Measurements from ENCODE around the gene APOBEC3C. TPM values are rescaled to one million over a fixed set of nuclear protein-coding genes. Genes with fewer than 3 reads are reported as not detected.
"Not testable (repeated sequence)": the region's sequence is repeated elsewhere in the genome, so short reads cannot be mapped to it uniquely, and the experiment has no call there.

Gene APOBEC3C
- total and polyA plus RNA-seq, 2 experiments from 2014 or later, result 7.0 to 49.2 TPM

- no peak for TF ChIP-seq CTCF (conservative IDR thresholded peaks at IDR 0.05; ENCODE audit: low read depth in 2 of 2)
These were observed 24.6 kb upstream of the APOBEC3C start (continued) for GRCh38 chr22:38989466-38989865.

GRCh38 chr22:38992871-38993371 is 21.1 kb upstream of the APOBEC3C start:
- H3K27me3 ChIP-seq (ENCODE audit: insufficient read depth); H3K36me3 Mint-ChIP-seq (ENCODE audit: low read depth); H4K20me1 ChIP-seq (replicated peaks; ENCODE audit: insufficient read depth); H3K9me2 ChIP-seq (ENCODE audit: insufficient read depth); H3K4me1 ChIP-seq (ENCODE audit: insufficient read depth); H2AFZ ChIP-seq; H3K36me3 ChIP-seq (ENCODE audit: insufficient read depth); H3K27ac ChIP-seq (ENCODE audit: low read depth); H3F3A ChIP-seq (replicated peaks; ENCODE audit: low read depth); H3K79me2 ChIP-seq (replicated peaks; ENCODE audit: insufficient read depth): not testable (repeated sequence)
- peak overlapping the region; percentile 46; the same call in 1 of the 2 replicates for H3K4me3 ChIP-seq
- H3K4me3 Mint-ChIP-seq, result peak overlapping the region; percentile 9; the same call in 1 of the 3 replicates
- peak overlapping the region; percentile 62 for H3K27ac Mint-ChIP-seq
- DNase-seq (ENCODE audit: low spot score), result peak; percentile 82
- H3K4me2 ChIP-seq, result peak overlapping the region; percentile 74
- H3K27me3 Mint-ChIP-seq (ENCODE audit: insufficient read depth, low read depth, poor library complexity), result peaks cover 12% of the 10 kb centered on the region
- TF ChIP-seq POLR2AphosphoS5 (IDR thresholded peaks at IDR 0.05; ENCODE audit: low read depth), result peak; percentile 63
- peaks cover 26% of the 10 kb centered on the region for H3K4me1 Mint-ChIP-seq
- peaks cover 10% of the 10 kb centered on the region; the same call in 2 of the 3 replicates for H3K9me3 Mint-ChIP-seq
- peak; percentile 95 for ATAC-seq

- no peak for DNase-seq (ENCODE audit: low spot score)
- no peaks in the 10 kb centered on the region for H3K36me3 ChIP-seq (ENCODE audit: insufficient read depth)
- ATAC-seq, result no peak
- no peaks in the 10 kb centered on the region for H4K20me1 ChIP-seq (replicated peaks; ENCODE audit: insufficient read depth)
- H3K27ac Mint-ChIP-seq, result no peak overlapping the region
- H3K9me2 ChIP-seq (ENCODE audit: insufficient read depth), result no peaks in the 10 kb centered on the region
- H3K4me3 ChIP-seq, result no peak overlapping the region
- H3K9me3 Mint-ChIP-seq, result peaks cover 10% of the 10 kb centered on the region; the same call in 2 of the 3 replicates
- peaks cover 43% of the 10 kb centered on the region for H3K4me1 Mint-ChIP-seq
- H3K4me1 ChIP-seq (ENCODE audit: insufficient read depth), result peaks cover 5% of the 10 kb centered on the region
- H3K27ac ChIP-seq (ENCODE audit: low read depth), result no peak overlapping the region
- H2AFZ ChIP-seq, result no peak overlapping the region
- H3K79me2 ChIP-seq (replicated peaks; ENCODE audit: insufficient read depth), result no peaks in the 10 kb centered on the region
- peaks cover 16% of the 10 kb centered on the region for H3K27me3 Mint-ChIP-seq (ENCODE audit: insufficient read depth, low read depth, poor library complexity)
- TF ChIP-seq REST (IDR thresholded peaks at IDR 0.05; ENCODE audit: unreplicated experiment), result no peak
- no peak for TF ChIP-seq ZNF114 (CRISPR knock-in tag; IDR thresholded peaks at IDR 0.05)
- no peak for TF ChIP-seq ZNF331 (CRISPR knock-in tag; IDR thresholded peaks at IDR 0.05; ENCODE audit: low read depth)
- TF ChIP-seq ETS1 (IDR thresholded peaks at IDR 0.05), result no peak
- TF ChIP-seq EZH2 (IDR thresholded peaks at IDR 0.05; ENCODE audit: low read depth, unreplicated experiment), result no peak
- no peak overlapping the region for H3K4me2 ChIP-seq
- H3K36me3 Mint-ChIP-seq (ENCODE audit: low read depth), result peaks cover 11% of the 10 kb centered on the region
- no peak overlapping the region for H3K4me3 Mint-ChIP-seq
- no peaks in the 10 kb centered on the region for H3K27me3 ChIP-seq (ENCODE audit: insufficient read depth)
- H3F3A ChIP-seq (replicated peaks; ENCODE audit: low read depth), result peaks cover 5% of the 10 kb centered on the region; the same call in 1 of the 2 replicates
These were observed 18.0 kb upstream of the APOBEC3C start for GRCh38 chr22:38996105-38996504.

Measured in GM23338 (cell line).